Upper lobe of right lung (tissue), 1 donor: ENCODE measurements around the gene SMARCD3. TPM values are rescaled to one million over a fixed set of nuclear protein-coding genes. Genes with fewer than 3 reads are reported as not detected.

Experiments used
- ATAC-seq: fragments of 200-7000 bp; cut with Tn5 transposase; one replicate; pipeline ENCODE4 v1.9.1; 2020; ENCODE audit warnings: mild to moderate bottlenecking, moderate library complexity
- DNase-seq: peaks from one replicate; pipeline ENCODE4 v3.0.0-alpha.2; 2020
- H3K27ac ChIP-seq: fragments of 200-600 bp; one replicate; pipeline ENCODE4 v1.8.0; 2022
- H3K27me3 ChIP-seq: fragments of 200-600 bp; one replicate; pipeline ENCODE4 v1.8.0; 2022; ENCODE audit warnings: mild to moderate bottlenecking
- H3K36me3 ChIP-seq: fragments of 200-600 bp; one replicate; pipeline ENCODE4 v1.8.0; 2022
- H3K4me1 ChIP-seq: fragments of 200-600 bp; one replicate; pipeline ENCODE4 v1.8.0; 2022
- H3K4me3 ChIP-seq: fragments of 200-600 bp; one replicate; pipeline ENCODE4 v1.8.0; 2022; ENCODE audit warnings: mild to moderate bottlenecking
- H3K9me3 ChIP-seq: fragments of 200-600 bp; one replicate; pipeline ENCODE4 v1.8.0; 2022
- intact Hi-C: fragments of 100-400 bp; cut with DNase I; formaldehyde crosslinking; loops from one replicate; pipeline ENCODE4 v1.11.0; 2022
- total RNA-seq: library from RNA; stranded (reverse); fragmentation: NEBNext Ultra II Directional; extraction: Animal tissue kit (Norgen Biotek cat#: 25700); gene quantifications from one replicate; pipeline ENCODE4 v1.2.1, GENCODE V29; 2021
- TF ChIP-seq, protein P1 (sequence below): fragments of 200-600 bp; IDR thresholded peaks from one replicate; pipeline ENCODE4 v1.8.0; 2022; ENCODE audit warnings: antibody characterized with exemption
- donor health status: DM: no; HTN: yes; CAD: no; lungs with severe emphysema.

SMARCD3 gene
- total RNA-seq, 1 donor from 2014 or later: 61.5 TPM

DNA sequence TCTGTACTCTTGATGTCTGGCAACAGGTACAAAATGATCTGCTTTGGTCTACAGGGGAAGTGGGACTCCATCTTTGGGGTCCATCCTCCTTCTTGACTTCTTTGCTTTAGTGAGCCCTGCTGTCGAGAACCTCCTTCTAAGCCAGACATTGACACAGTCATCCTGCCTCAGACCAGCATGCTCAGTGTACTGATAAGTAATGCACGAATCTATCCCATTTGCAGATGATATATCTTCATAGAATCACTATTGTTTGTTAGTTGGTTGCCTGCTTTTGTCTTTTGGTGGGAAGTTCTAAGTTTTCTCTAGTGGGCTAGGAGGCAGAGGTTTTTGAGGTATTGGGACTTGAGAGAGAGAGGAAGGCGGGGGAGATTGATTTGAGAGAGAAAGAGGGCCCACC is 47.1 kb downstream of the SMARCD3 start:
- H3K36me3 ChIP-seq: no peaks in the 10 kb centered on the region
- H3K27ac ChIP-seq: no peak overlapping the region

DNA sequence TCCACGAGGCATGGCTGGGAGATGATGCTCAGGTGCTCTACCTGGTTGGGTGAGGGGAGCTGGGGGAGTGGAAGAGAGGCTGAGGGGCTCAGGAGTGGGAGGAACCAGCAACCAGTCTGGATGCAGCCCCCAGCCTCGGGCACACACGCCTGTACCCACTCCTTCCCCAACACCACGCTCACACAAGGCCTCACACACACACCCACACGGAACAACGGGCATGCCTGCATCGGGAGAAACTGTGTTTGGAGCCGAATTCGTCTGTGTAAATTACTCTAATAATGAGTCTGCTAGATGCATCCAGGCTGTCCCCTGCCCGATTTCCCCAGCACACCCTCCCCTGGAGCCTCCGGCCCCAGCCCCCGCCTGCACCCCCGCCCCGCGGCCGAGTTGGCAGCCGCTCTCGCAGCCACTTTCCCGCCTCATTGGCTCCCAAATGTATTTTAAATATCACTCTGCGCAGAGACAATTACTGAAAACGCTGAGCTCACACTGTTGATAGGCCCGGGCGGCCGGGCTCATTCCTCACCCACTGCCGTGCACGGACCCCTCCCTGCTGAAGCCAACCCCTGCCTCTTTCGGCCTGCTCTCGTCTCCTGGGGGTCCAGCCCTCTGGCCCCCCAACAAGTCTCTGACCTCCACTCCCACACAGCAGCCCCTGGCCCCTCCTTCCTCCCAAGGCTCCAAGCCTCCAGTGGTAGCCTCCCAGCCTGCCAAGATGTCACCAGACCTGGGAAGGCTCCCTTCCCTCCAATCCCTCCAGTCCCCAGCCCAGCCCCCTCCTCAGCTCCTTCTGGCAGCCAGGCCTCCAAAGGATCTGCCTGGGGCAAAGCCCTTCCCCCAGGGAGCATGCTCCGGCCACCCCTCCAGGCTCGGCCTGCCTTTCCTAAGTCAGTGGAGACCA is 49.3 kb downstream of the SMARCD3 start:
- ATAC-seq: no peak
- intact Hi-C loops: no loop called here

More for the DNA sequence above, 47.1 kb downstream of the SMARCD3 start:
- no peaks in the 10 kb centered on the region for H3K9me3 ChIP-seq
- no peaks in the 10 kb centered on the region for H3K4me1 ChIP-seq
- intact Hi-C loops: no loop called here
- DNase-seq (no peak), ATAC-seq (no peak)
- H3K4me3 ChIP-seq: no peak overlapping the region
- TF ChIP-seq, protein P1, sequence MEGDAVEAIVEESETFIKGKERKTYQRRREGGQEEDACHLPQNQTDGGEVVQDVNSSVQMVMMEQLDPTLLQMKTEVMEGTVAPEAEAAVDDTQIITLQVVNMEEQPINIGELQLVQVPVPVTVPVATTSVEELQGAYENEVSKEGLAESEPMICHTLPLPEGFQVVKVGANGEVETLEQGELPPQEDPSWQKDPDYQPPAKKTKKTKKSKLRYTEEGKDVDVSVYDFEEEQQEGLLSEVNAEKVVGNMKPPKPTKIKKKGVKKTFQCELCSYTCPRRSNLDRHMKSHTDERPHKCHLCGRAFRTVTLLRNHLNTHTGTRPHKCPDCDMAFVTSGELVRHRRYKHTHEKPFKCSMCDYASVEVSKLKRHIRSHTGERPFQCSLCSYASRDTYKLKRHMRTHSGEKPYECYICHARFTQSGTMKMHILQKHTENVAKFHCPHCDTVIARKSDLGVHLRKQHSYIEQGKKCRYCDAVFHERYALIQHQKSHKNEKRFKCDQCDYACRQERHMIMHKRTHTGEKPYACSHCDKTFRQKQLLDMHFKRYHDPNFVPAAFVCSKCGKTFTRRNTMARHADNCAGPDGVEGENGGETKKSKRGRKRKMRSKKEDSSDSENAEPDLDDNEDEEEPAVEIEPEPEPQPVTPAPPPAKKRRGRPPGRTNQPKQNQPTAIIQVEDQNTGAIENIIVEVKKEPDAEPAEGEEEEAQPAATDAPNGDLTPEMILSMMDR: no peak
- H3K27me3 ChIP-seq: peaks cover 11% of the 10 kb centered on the region

DNA sequence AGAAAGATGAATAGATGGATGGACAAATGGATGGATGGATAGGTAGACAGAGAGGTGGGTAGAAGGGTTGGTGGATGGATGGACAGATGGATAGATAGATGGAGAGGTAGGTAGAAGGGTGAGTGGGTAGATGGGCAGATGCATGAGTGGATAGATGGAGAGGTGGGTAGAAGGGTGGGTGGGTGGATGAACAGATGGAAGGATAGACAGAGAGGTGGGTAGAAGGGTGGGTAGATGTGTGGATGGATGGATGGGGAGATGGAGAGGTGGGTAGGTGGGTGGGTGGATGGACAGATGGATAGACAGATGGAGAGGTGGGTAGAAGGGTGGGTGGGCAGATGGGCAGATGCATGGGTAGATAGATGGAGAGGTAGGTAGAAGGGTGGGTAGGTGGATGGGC is 50.6 kb downstream of the SMARCD3 start:
- ATAC-seq: no peak
- Histone ChIP-seq H3K27ac (no peak overlapping the region), H3K4me3 (no peak overlapping the region), H3K9me3 (no peaks in the 10 kb centered on the region), H3K4me1 (no peaks in the 10 kb centered on the region), H3K27me3 (no peaks in the 10 kb centered on the region), H3K36me3 (no peaks in the 10 kb centered on the region)
- intact Hi-C loops: no loop called here
- no peak for DNase-seq
- TF ChIP-seq, protein P1: no peak

More for the DNA sequence above, 49.3 kb downstream of the SMARCD3 start:
- no peaks in the 10 kb centered on the region for H3K36me3 ChIP-seq
- H3K27ac ChIP-seq: no peak overlapping the region
- H3K4me3 ChIP-seq: no peak overlapping the region
- DNase-seq: no peak
- no peaks in the 10 kb centered on the region for H3K27me3 ChIP-seq
- H3K4me1 ChIP-seq: no peaks in the 10 kb centered on the region
- H3K9me3 ChIP-seq: no peaks in the 10 kb centered on the region
- TF ChIP-seq, protein P1: no peak

DNA sequence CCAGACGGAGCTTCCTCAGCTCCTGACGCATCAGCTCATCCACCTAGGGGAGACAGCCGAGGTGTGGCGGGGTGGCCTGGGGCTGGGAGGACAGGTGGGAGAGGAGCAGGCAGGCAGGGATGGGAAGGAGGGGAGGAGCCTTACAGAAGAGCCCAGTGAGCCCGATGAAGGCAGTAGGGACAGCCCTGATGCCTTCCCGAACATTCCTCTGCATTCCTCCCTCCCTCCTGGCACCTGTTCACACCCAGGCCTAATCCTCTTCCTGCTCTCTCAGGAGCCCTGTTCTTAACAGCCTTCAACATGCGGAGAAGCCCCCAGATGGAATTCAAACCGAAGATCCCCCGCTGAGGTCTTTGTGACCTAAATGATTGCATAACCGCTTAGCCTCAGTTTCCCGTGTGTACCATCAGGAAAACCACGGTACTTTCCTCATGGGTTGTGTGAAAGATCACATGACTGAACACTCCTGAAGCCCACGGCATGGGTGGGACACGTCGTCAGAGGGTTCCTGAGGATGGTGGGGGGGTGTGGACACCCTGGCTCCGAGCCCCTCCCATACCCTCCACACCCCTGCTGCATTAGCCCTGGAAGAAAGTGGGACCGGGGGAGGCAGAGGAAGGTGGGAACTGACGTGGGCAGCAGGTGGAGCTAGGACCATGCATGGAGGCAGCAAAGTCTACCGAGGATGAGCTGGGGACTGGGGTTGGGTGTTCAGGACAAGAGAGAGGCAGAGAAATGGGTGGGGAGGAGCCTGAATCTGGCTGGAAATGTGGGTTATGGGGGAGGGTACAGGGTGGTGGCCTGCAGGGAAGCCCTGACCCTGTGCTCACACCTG is 52.7 kb downstream of the SMARCD3 start:
- no peaks in the 10 kb centered on the region for H3K4me1 ChIP-seq
- no peak for ATAC-seq
- TF ChIP-seq, protein P1: no peak
- no peaks in the 10 kb centered on the region for H3K36me3 ChIP-seq
- no peaks in the 10 kb centered on the region for H3K9me3 ChIP-seq
- H3K27ac ChIP-seq: no peak overlapping the region
- no peak for DNase-seq
- H3K4me3 ChIP-seq: no peak overlapping the region
- intact Hi-C loops: no loop called here
- no peaks in the 10 kb centered on the region for H3K27me3 ChIP-seq

DNA sequence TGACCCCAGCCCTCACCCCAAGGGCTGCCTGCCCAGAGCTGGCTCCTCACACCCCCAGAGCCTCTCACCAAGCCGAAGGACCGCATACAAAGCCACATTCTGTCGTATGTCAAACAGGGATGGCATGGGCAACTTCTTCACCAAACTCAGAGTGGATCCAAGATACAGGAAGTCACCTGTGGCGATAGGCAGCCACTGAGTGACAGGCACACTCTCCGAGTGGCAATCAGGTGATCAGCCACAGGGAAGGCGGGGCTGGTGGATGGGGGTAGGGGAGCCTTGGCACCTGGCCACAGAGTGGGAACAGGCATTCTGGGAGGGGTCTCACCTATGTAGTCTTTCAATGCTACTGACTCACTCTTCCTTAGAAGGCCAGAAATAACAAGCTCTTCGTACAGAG is 54.3 kb downstream of the SMARCD3 start:
- Histone ChIP-seq H3K4me3 (no peak overlapping the region), H3K9me3 (no peaks in the 10 kb centered on the region), H3K27ac (no peak overlapping the region), H3K4me1 (no peaks in the 10 kb centered on the region), H3K36me3 (no peaks in the 10 kb centered on the region), H3K27me3 (no peaks in the 10 kb centered on the region)
- TF ChIP-seq, protein P1: no peak
- intact Hi-C loops: no loop called here
- DNase-seq: no peak
- no peak for ATAC-seq
